IPS DF 6.9 (cell line): ENCODE data around the gene CDC14A.
"Not testable (repeated sequence)": the region's sequence is repeated elsewhere in the genome, so short reads cannot be mapped to it uniquely, and the experiment has no call there.

Experiments
- DNase-seq: peaks from one replicate; pipeline ENCODE4 v3.0.0-alpha.2; 2013; ENCODE audit warnings: low read depth, low spot score
- H3K27ac ChIP-seq: one replicate; pipeline ENCODE4 v1.5.1; 2013; ENCODE audit warnings: low read length, control low read depth
- H3K27me3 ChIP-seq: 2 replicates; pipeline ENCODE4 v1.6.1; 2013; ENCODE audit warnings: mild to moderate bottlenecking, low read length; ENCODE audit not compliant: control insufficient read depth, insufficient read depth
- H3K36me3 ChIP-seq: 2 replicates; pipeline ENCODE4 v1.6.1; 2013; ENCODE audit warnings: low read length; ENCODE audit not compliant: control insufficient read depth, insufficient read depth
- H3K4me1 ChIP-seq: 2 replicates; pipeline ENCODE4 v1.6.1; 2013; ENCODE audit warnings: low read length; ENCODE audit not compliant: control insufficient read depth, insufficient read depth
- H3K4me3 ChIP-seq: 2 replicates; pipeline ENCODE4 v1.5.1; 2013; ENCODE audit warnings: mild to moderate bottlenecking, low read length
- H3K9me3 ChIP-seq: 2 replicates; pipeline ENCODE4 v1.6.1; 2013; ENCODE audit warnings: low read length, inconsistent platforms; ENCODE audit not compliant: control insufficient read depth, insufficient read depth
- WGBS: extraction: QIAGEN DNeasy Blood & Tissue Kit; methylation state at CpG from one replicate; pipeline ENCODE4 v1.1.7; 2013; ENCODE audit warnings: mixed read lengths, missing lambda C conversion rate; ENCODE audit not compliant: insufficient read length, insufficient coverage; 5-methylcytosine and 5-hydroxymethylcytosine counted together

The CDC14A gene

DNA sequence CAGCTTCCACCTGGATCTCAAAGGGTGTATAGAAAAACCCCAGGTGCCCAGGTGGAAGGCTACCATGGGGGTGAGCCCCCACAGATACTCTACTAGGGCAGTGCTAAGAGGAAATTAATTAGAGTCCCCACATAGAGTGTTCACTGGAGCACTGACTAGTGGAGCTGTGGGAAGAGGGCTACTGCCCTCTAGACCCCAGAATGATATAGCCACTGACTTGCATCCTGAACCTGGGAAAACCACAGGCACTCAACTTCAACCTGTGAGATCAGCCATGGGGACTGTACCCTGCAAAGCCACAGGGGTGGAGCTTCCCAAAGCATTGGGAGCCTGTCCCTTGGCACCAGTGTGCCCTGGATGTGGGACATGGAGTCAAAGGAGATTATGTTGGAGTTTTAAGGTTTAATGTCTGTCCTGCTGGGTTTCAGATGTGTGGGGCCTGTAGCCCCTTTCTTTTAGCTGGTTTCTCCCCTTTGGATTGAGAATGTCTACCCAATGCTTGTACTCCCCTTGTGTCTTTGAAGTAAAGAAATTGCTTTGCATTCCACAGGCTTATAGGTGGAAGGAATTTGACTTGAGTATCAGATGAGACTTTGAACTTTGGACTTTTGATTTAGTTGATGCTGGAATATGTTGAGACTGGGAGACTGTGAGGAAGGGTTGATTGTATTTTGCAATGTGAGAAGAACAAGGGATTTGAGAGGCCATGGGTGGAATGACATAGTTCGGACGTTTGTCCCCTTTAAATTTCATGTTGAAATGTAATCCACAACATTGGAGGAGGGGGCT is 31.8 kb upstream of the CDC14A start:
- no CpG with 5 or more reads among the region's 2 CpGs for WGBS
- Histone ChIP-seq H3K9me3 (no peaks in the 10 kb centered on the region), H3K4me3 (no peak overlapping the region), H3K36me3 (no peaks in the 10 kb centered on the region), H3K27ac (no peak overlapping the region), H3K27me3 (no peaks in the 10 kb centered on the region), H3K4me1 (0 out of 2 replicates have a peak, but pooled peaks cover 1% of the 10 kb centered on the region)
- no peak for DNase-seq

DNA sequence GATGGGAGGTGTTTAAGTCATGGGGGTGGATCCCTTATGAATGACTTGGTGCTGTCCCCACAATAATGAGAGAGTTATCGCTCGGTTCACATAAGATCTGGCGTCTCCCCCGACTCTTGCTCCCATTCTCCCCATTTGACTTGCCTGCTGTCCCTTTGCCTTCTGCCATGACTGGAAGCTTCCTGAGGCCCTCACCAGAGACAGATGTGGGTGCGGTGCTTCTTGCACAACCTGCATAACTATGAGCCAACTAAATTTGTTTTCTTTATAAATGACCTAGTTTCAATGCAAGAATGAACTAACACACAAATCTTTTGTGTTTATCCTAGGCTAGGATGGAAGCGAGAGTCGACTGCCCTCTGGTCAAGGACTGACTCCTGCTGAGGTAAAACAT is 31.2 kb upstream of the CDC14A start:
- Histone ChIP-seq H3K9me3 (no peaks in the 10 kb centered on the region), H3K36me3 (no peaks in the 10 kb centered on the region), H3K27me3 (no peaks in the 10 kb centered on the region), H3K4me1 (0 out of 2 replicates have a peak, but pooled peaks cover 1% of the 10 kb centered on the region), H3K4me3 (no peak overlapping the region), H3K27ac (no peak overlapping the region)
- no peak for DNase-seq
- no CpG with 5 or more reads among the region's 7 CpGs for WGBS

DNA sequence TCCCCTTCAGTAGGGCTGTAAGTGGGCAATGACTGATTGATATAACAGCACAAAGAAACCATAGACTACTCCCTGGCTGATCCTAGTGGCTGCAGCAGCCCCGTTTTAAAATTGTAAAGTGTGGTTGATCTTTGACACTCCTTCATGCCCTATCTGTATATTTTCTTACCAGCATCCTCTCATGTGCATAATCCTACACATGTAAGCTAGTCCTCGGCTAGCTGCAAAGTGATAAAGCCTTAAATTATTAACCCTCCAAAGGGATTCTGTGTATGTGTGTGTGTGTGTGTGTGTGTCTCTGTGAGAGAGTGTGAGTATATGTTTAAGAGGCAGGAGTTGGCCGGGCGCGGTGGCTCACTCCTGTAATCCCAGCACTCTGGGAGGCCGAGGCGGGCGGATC is 30.8 kb upstream of the CDC14A start:
- no peak overlapping the region for H3K27ac ChIP-seq
- H3K4me1 ChIP-seq: 0 out of 2 replicates have a peak, but pooled peaks cover 1% of the 10 kb centered on the region
- H3K36me3 ChIP-seq: no peaks in the 10 kb centered on the region
- no peaks in the 10 kb centered on the region for H3K9me3 ChIP-seq
- no CpG with 5 or more reads among the region's 8 CpGs for WGBS
- no peak for DNase-seq
- no peaks in the 10 kb centered on the region for H3K27me3 ChIP-seq
- no peak overlapping the region for H3K4me3 ChIP-seq

DNA sequence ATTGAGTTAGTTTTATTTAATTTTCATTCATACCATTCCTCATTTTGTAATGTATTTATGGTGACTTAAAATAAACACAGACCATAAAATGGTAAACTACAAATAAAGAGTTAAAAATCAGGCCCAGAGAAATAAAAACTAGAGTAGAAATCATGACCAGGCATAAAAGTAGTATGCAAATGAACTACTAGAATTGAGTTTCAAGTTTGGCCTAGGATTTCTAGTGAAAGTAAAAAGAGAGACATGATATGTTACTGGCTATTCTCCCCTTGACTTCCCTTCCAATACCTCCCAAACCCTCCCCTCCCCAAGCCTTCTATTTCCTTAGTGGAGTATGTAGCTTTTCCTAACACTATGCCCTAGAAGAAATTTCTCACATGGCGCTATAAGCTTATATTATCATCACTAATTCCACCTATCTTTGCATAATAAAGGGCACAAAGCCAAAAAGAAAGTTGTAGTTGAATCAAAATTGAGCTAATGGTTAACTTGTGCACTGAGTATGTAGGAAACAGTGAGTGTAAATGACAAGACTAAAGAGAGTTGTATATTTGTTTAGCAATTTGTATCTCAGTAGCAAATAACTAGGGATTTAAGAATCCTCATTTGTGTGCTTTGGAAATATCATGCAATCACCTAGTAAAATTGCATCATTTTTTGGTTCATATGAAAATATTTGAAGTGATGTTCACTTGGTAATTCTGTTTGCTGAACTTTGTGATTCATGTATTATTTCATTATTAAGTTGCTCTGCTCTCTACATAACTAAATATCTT is 29.7 kb upstream of the CDC14A start:
- Histone ChIP-seq H3K27ac (no peak overlapping the region), H3K4me3 (no peak overlapping the region), H3K27me3 (no peaks in the 10 kb centered on the region), H3K4me1 (0 out of 2 replicates have a peak, but pooled peaks cover 1% of the 10 kb centered on the region), H3K9me3 (no peaks in the 10 kb centered on the region), H3K36me3 (no peaks in the 10 kb centered on the region)
- no CpG with 5 or more reads among the region's 1 CpG for WGBS
- DNase-seq: no peak

DNA sequence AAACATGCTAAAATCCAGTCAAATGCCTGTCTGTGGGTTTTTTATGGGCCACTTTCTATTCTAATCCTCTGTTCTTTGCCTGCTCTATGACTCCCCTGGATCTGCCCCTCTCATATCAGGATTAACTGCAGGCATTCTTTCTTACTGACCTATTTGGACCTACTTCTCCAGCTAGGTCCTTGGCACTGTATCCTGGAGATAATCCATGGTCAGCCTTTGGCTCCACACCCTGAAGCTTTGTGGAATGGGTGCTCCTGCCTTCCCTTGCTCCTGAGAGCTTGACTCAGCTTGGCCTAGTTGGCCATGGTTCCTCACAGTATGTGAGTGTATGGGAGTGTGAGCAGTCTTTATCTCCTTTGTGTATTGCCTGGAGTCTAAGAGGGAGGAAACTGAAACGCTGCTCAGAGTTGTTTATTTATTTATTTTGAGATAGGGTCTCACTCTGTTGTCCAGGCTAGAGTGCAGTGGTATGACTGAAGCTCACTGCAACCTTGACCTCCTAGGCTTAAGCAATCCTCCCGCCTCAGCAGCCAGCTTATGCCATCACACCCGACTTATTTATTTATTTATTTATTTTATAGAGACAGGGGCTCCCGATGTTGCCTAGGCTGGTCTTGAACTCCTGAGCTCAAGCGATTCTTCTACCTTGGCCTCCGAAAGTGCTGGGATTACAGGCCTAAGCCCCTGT is 28.7 kb upstream of the CDC14A start:
- H3K27ac ChIP-seq: no peak overlapping the region
- H3K36me3 ChIP-seq: no peaks in the 10 kb centered on the region
- WGBS: no CpG with 5 or more reads among the region's 6 CpGs
- H3K4me3 ChIP-seq: no peak overlapping the region
- no peak for DNase-seq
- 0 out of 2 replicates have a peak, but pooled peaks cover 1% of the 10 kb centered on the region for H3K4me1 ChIP-seq
- H3K9me3 ChIP-seq: no peaks in the 10 kb centered on the region
- H3K27me3 ChIP-seq: no peaks in the 10 kb centered on the region

DNA sequence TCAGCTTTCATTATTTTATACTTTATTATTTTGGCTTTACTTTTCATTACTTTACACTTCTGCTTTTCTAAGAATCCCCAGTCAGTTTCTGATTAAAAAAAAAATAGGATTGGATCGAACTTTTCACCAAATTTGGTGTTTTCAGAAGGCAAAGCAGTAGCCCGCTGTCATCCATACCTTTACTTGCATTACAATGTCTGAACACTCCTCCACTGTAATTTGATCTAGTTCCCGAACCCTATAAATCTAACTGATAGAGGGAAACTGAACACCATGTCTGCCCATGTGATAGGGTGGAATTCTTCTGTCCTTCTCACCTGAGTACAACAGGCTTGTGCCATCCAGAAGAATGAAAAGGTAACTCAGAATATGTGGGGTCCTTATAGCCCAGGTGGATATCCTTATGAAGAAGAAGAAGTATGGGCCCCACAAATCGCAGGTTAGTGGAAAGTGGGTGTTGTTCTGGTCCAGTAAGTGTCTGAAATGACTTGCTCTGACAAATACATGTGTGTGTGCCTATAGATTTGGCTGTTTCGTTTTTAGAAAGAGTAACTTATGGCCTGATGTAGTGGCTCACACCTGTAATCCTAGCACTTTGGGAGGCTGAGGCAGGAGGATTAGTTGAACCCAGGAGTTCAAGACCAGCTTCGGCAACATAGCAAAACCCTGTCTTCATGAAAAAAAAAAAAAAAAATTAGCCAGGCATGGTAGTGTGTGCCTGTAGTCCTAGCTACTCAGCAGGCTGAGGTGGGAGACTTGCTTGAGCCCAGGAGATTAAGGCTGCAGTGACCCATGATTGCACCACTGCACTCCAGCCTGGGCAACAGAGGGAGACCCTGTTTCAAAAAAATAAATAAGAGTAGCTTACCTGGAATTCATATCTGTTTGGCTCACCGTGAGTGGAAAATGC is 26.6 kb upstream of the CDC14A start:
- Histone ChIP-seq H3K27ac (no peak overlapping the region), H3K36me3 (no peaks in the 10 kb centered on the region), H3K27me3 (no peaks in the 10 kb centered on the region), H3K4me1 (0 out of 2 replicates have a peak, but pooled peaks cover 1% of the 10 kb centered on the region), H3K9me3 (no peaks in the 10 kb centered on the region), H3K4me3 (no peak overlapping the region)
- WGBS: no CpG with 5 or more reads among the region's 7 CpGs
- DNase-seq: peak; percentile 22

DNA sequence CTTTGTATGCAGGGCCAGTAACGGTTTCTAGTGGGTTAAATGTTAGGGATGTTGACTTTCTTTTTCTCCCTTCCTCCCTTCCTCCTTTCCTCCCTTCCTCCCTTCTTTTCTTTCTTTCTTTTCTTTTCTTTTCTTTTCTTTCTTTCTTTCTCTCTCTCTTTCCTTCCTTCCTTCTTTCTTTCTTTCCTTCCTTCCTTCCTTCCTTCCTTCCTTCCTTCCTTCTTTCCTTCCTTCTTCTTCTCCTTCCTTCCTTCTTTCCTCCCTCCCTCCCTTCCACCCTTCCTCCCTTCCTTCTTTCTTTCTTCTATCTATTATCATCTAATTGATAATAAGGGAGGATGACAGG is 26.0 kb upstream of the CDC14A start:
- not testable (repeated sequence) for H3K27me3 ChIP-seq, DNase-seq, H3K4me3 ChIP-seq, H3K27ac ChIP-seq, H3K36me3 ChIP-seq, H3K4me1 ChIP-seq, H3K9me3 ChIP-seq
- WGBS: no CpG with 5 or more reads among the region's 1 CpG

DNA sequence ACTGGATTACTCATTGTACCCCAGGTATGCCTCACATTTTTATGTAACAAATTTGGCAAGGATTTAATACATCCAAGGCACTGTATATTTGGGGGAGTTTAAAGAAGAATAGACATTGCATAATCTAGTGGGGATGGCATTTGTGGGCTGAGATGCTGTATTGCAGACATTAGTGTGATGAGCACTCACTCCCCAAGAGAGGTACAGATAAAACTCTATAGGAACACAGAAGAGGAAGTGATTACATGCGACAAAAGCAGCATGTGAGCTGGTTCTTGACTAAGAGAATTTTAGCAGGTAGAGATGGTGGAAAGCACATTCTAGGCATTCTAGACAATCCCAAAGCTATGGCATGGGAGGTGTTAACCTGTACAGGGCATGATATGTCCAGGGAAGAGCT is 24.2 kb upstream of the CDC14A start:
- Histone ChIP-seq H3K27me3 (no peaks in the 10 kb centered on the region), H3K36me3 (no peaks in the 10 kb centered on the region), H3K4me1 (0 out of 2 replicates have a peak, but pooled peaks cover 1% of the 10 kb centered on the region), H3K9me3 (no peaks in the 10 kb centered on the region), H3K27ac (no peak overlapping the region), H3K4me3 (no peak overlapping the region)
- no CpG with 5 or more reads among the region's 1 CpG for WGBS
- DNase-seq: no peak

DNA sequence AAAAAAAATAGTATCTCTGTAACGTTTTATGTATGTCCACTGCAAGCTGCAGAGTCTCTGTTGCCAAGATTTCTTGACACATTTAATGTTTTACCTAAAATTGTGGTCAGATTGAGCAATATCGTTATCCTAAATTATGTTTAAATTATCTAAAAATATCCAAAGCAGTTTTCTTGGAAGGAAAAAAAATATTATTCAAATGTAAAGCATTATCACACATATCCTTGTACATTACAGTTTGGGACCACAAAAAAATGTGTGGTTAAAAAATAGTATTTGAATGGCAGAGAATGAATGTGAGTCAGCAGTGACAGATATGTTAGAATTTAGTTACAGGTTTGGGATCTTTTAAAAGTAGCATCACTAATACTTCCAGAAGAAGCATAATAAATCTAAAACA is 21.2 kb upstream of the CDC14A start:
- DNase-seq, H3K4me1 ChIP-seq, H3K9me3 ChIP-seq, H3K27ac ChIP-seq, H3K36me3 ChIP-seq, H3K27me3 ChIP-seq, H3K4me3 ChIP-seq: not testable (repeated sequence)
- no CpG with 5 or more reads among the region's 2 CpGs for WGBS

DNA sequence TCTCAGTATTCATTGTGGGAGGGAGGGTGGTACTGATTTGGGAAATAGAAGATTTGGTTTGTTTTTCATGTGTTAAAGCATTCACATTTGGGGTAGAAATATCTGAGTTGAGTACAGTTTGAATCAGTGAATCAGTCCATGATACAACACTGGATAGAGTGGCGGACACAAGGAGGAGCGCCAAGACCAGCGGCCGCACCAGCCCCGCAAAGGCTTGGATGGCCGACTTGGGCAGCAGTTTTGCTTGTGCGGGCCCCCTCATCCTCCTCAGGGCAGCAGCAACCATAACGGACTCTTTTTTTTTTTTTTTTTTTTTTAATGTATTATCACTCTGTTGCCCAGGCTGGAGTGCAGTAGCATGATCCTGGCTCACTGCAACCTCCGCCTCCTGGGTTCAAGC is 20.0 kb upstream of the CDC14A start:
- H3K27ac ChIP-seq: no peak overlapping the region
- H3K36me3 ChIP-seq: no peaks in the 10 kb centered on the region
- H3K9me3 ChIP-seq: no peaks in the 10 kb centered on the region
- H3K27me3 ChIP-seq: no peaks in the 10 kb centered on the region
- H3K4me1 ChIP-seq: no peaks in the 10 kb centered on the region
- DNase-seq: no peak
- WGBS: no CpG with 5 or more reads among the region's 9 CpGs
- H3K4me3 ChIP-seq: no peak overlapping the region
